BE2C (cell line): ENCODE results near the gene COG8.
"Not testable (repeated sequence)": the region's sequence is repeated elsewhere in the genome, so short reads cannot be mapped to it uniquely, and the experiment has no call there.

Source experiments
- DNase-seq: peaks from one replicate; pipeline ENCODE4 v3.0.0-alpha.2; 2020
- H3K27me3 ChIP-seq: fragments of 250-450 bp; sonication (Bioruptor Pico); 2 replicates; pipeline ENCODE4 v1.5.1; 2020; ENCODE audit warnings: mild to moderate bottlenecking
- H3K36me3 ChIP-seq: fragments of 250-450 bp; sonication (Bioruptor Pico); 2 replicates; pipeline ENCODE4 v1.5.1; 2020; ENCODE audit warnings: mild to moderate bottlenecking
- H3K4me1 ChIP-seq: fragments of 250-450 bp; sonication (Bioruptor Pico); 2 replicates; pipeline ENCODE4 v1.5.1; 2020
- H3K4me3 ChIP-seq: 2 replicates; pipeline ENCODE4 v1.5.1; 2011; ENCODE audit warnings: low read depth, low read length
- H3K9me3 ChIP-seq: fragments of 250-450 bp; sonication (Bioruptor Pico); 2 replicates; pipeline ENCODE4 v1.5.1; 2020
- CTCF ChIP-seq: IDR thresholded peaks from 2 replicates; pipeline ENCODE4 v1.5.1; 2012; ENCODE audit warnings: mild to moderate bottlenecking, low read depth, low read length

Gene COG8

GRCh38 chr16:69307091-69307490 lies 32.3 kb downstream of the COG8 start:
- Histone ChIP-seq H3K36me3 (peaks cover 7% of the 10 kb centered on the region; the same call in 1 of the 2 replicates), H3K27me3 (no peaks in the 10 kb centered on the region), H3K4me3 (no peak overlapping the region), H3K9me3 (no peaks in the 10 kb centered on the region), H3K4me1 (peaks cover 4% of the 10 kb centered on the region; the same call in 1 of the 2 replicates)
- DNase-seq, result no peak
- TF ChIP-seq CTCF, result no peak

- H3K4me1 ChIP-seq, result peaks cover 4% of the 10 kb centered on the region; the same call in 1 of the 2 replicates
- no peaks in the 10 kb centered on the region for H3K9me3 ChIP-seq
- H3K4me3 ChIP-seq, result no peak overlapping the region
- no peak for TF ChIP-seq CTCF
- no peaks in the 10 kb centered on the region for H3K27me3 ChIP-seq
- no peak for DNase-seq
- peaks cover 10% of the 10 kb centered on the region for H3K36me3 ChIP-seq
Observed at GRCh38 chr16:69306031-69306430, 33.3 kb downstream of the COG8 start.

GRCh38 chr16:69302301-69302700 lies 37.1 kb downstream of the COG8 start:
- H3K4me1 ChIP-seq, result no peaks in the 10 kb centered on the region
- DNase-seq, result no peak
- no peaks in the 10 kb centered on the region for H3K9me3 ChIP-seq
- H3K4me3 ChIP-seq, result no peak overlapping the region
- H3K36me3 ChIP-seq, result peaks cover 23% of the 10 kb centered on the region
- H3K27me3 ChIP-seq, result no peaks in the 10 kb centered on the region
- TF ChIP-seq CTCF, result no peak

- Histone ChIP-seq H3K4me1 (no peaks in the 10 kb centered on the region), H3K36me3 (peaks cover 23% of the 10 kb centered on the region), H3K4me3 (no peak overlapping the region), H3K9me3 (no peaks in the 10 kb centered on the region), H3K27me3 (no peaks in the 10 kb centered on the region)
- no peak for DNase-seq
- no peak for TF ChIP-seq CTCF
Observed at GRCh38 chr16:69301861-69302260, 37.5 kb downstream of the COG8 start.

- H3K27me3 ChIP-seq, result no peaks in the 10 kb centered on the region
- no peaks in the 10 kb centered on the region for H3K4me1 ChIP-seq
- no peak for DNase-seq
- no peak for TF ChIP-seq CTCF
- no peak overlapping the region for H3K4me3 ChIP-seq
- H3K36me3 ChIP-seq, result peaks cover 23% of the 10 kb centered on the region
- H3K9me3 ChIP-seq, result no peaks in the 10 kb centered on the region
Observed at GRCh38 chr16:69301187-69301586, 38.2 kb downstream of the COG8 start.

GRCh38 chr16:69298261-69298660 lies 41.1 kb downstream of the COG8 start:
- no peak for DNase-seq
- no peak for TF ChIP-seq CTCF
- Histone ChIP-seq H3K4me1 (no peaks in the 10 kb centered on the region), H3K4me3 (no peak overlapping the region), H3K9me3 (no peaks in the 10 kb centered on the region), H3K36me3 (peaks cover 23% of the 10 kb centered on the region), H3K27me3 (no peaks in the 10 kb centered on the region)

- not testable (repeated sequence) for DNase-seq, H3K4me3 ChIP-seq, H3K9me3 ChIP-seq, H3K4me1 ChIP-seq, H3K27me3 ChIP-seq
- peaks cover 17% of the 10 kb centered on the region for H3K36me3 ChIP-seq
Observed at GRCh38 chr16:69296771-69297170, 42.6 kb downstream of the COG8 start.
